GM12878 (cell line): Measurements from ENCODE around the gene ST7. TPM values are rescaled to one million over a fixed set of nuclear protein-coding genes. Genes with fewer than 3 reads are reported as not detected.

Experiments used
- ATAC-seq: fragments of 200-7000 bp; cut with Tn5 transposase; 3 replicates; pipeline ENCODE4 v1.9.1; 2020; ENCODE audit warnings: mild to moderate bottlenecking, moderate library complexity
- BruUV-seq: library from RNA; stranded (reverse); fragments of 400-500 nt; replicated peaks from 2 replicates; lab custom pipeline; 2021; lab: Mats Ljungman, UMichigan
- CTCF ChIA-PET: fragments of 300-600 bp; sonication (Branson Sonifier 250); formaldehyde crosslinking; extraction: SDS; loops from one replicate; lab custom pipeline; 2021; ENCODE audit warnings: inconsistent platforms; lab: Yijun Ruan, JAX
- POLR2A ChIA-PET: fragments of 350-600 bp; formaldehyde crosslinking; extraction: SDS; loops from one replicate; lab custom pipeline; 2021; ENCODE audit warnings: inconsistent platforms; lab: Charles Lee
- RAD21 ChIA-PET: fragments of 300-600 bp; sonication (Branson Sonifier 250); formaldehyde crosslinking; loops from one replicate; lab custom pipeline; 2023; ENCODE audit warnings: antibody characterized with exemption; ENCODE audit not compliant: unreplicated experiment; lab: Charles Lee
- SMC1A ChIA-PET: fragments of 300-600 bp; sonication (Branson Sonifier 250); formaldehyde crosslinking; loops from one replicate; lab custom pipeline; 2023; ENCODE audit not compliant: unreplicated experiment, uncharacterized antibody; lab: Charles Lee
- DNase-seq: peaks from one replicate; pipeline ENCODE4 v3.0.0-alpha.2; 2011; ENCODE audit warnings: low read depth, low spot score
- FAIRE-seq: peaks from 3 replicates; lab custom pipeline; 2011; peaks lifted over from hg19 to GRCh38; lab: Jason Lieb, UNC
- H2AFZ ChIP-seq: 2 replicates; pipeline ENCODE4 v1.6.0; 2011; ENCODE audit warnings: low read depth, low read length, control low read depth; ENCODE audit not compliant: control insufficient read depth
- H3K27ac ChIP-seq: 2 replicates; pipeline ENCODE4 v1.5.1; 2011; ENCODE audit warnings: control low read depth; ENCODE audit not compliant: control insufficient read depth, insufficient read depth
- H3K27me3 ChIP-seq, 2 experiments: replicated peaks in 1 of 2; 2 replicates each; pipeline versions ENCODE4 v1.6.0 to v1.6.1; 2011; ENCODE audit warnings: low read length in 1 of 2; ENCODE audit not compliant: control insufficient read depth in 2 of 2, insufficient read depth in 2 of 2
- H3K36me3 ChIP-seq, 2 experiments: 2 replicates each; pipeline ENCODE4 v1.5.1; 2011; ENCODE audit warnings: low read length in 1 of 2; ENCODE audit not compliant: control insufficient read depth in 2 of 2, insufficient read depth in 2 of 2
- H3K4me1 ChIP-seq: 2 replicates; pipeline ENCODE4 v1.6.1; 2011; ENCODE audit warnings: mild to moderate bottlenecking, low read length, moderate library complexity, mixed read lengths; ENCODE audit not compliant: control insufficient read depth, insufficient read depth
- H3K4me2 ChIP-seq: 2 replicates; pipeline ENCODE4 v1.6.0; 2011; ENCODE audit warnings: control low read depth; ENCODE audit not compliant: control insufficient read depth, insufficient read depth
- H3K4me3 ChIP-seq: fragments of 200-600 bp; sonication (generic); 2 replicates; pipeline ENCODE4 v1.5.1; 2016
- H3K79me2 ChIP-seq: 2 replicates; pipeline ENCODE4 v1.6.0; 2011; ENCODE audit warnings: low read length; ENCODE audit not compliant: control insufficient read depth, insufficient read depth
- H3K9ac ChIP-seq: 2 replicates; pipeline ENCODE4 v1.8.0; 2011; ENCODE audit warnings: low read length, control low read depth, mixed read lengths; ENCODE audit not compliant: control insufficient read depth, insufficient read depth
- H3K9me3 ChIP-seq: replicated peaks from 3 replicates; pipeline ENCODE4 v1.5.1; 2011; ENCODE audit warnings: mild to moderate bottlenecking, low read length; ENCODE audit not compliant: control insufficient read depth, insufficient read depth
- H4K20me1 ChIP-seq: 2 replicates; pipeline ENCODE4 v1.6.0; 2011; ENCODE audit not compliant: control insufficient read depth, insufficient read depth
- CEBPB ChIP-seq, 2 experiments: fragments of 150-350 bp in 1 of 2; IDR thresholded peaks; 2 replicates each; pipeline ENCODE4 v1.6.1; 2012 to 2014; ENCODE audit warnings: low read depth in 2 of 2, low read length in 2 of 2, borderline replicate concordance in 1 of 2, inconsistent platforms in 1 of 2
- CREB1 ChIP-seq: IDR thresholded peaks from 2 replicates; pipeline ENCODE4 v1.6.1; 2012; ENCODE audit warnings: low read depth, mild to moderate bottlenecking, inconsistent platforms
- EP300 ChIP-seq, 2 experiments: fragments of 150-350 bp in 1 of 2; IDR thresholded peaks; 2 replicates each; pipeline ENCODE4 v1.6.1; 2011 to 2012; ENCODE audit warnings: low read depth in 2 of 2, low read length in 2 of 2, borderline replicate concordance in 1 of 2, improper control_type of control experiment in 1 of 2, inconsistent platforms in 1 of 2; ENCODE audit not compliant: control insufficient read depth in 1 of 2
- FOXK2 ChIP-seq: fragments of 450-650 bp; IDR thresholded peaks from 2 replicates; pipeline ENCODE4 v1.6.1; 2017; ENCODE audit warnings: mild to moderate bottlenecking, moderate library complexity
- GABPA ChIP-seq: IDR thresholded peaks from 2 replicates; pipeline ENCODE4 v1.6.1; 2014; ENCODE audit warnings: antibody characterized with exemption, low read depth, mild to moderate bottlenecking, inconsistent platforms
- LARP7 ChIP-seq: fragments of 450-650 bp; IDR thresholded peaks from 2 replicates; pipeline ENCODE4 v1.6.1; 2017; ENCODE audit warnings: mild to moderate bottlenecking
- NR2C2 ChIP-seq: IDR thresholded peaks from 2 replicates; pipeline ENCODE4 v1.6.1; 2011; ENCODE audit warnings: borderline replicate concordance, low read depth; ENCODE audit not compliant: control insufficient read depth, insufficient read length
- NR2F1 ChIP-seq: fragments of 450-650 bp; conservative IDR thresholded peaks from 2 replicates; pipeline ENCODE4 v1.6.1; 2017; ENCODE audit warnings: mild to moderate bottlenecking
- PKNOX1 ChIP-seq: fragments of 450-650 bp; IDR thresholded peaks from 2 replicates; pipeline ENCODE4 v1.6.1; 2016; ENCODE audit warnings: mild to moderate bottlenecking
- POLR2AphosphoS5 ChIP-seq: IDR thresholded peaks from 2 replicates; pipeline ENCODE4 v1.6.1; 2011; ENCODE audit warnings: mild to moderate bottlenecking, low read length, inconsistent platforms
- RAD51 ChIP-seq: fragments of 450-650 bp; IDR thresholded peaks from 2 replicates; pipeline ENCODE4 v1.6.1; 2016; ENCODE audit warnings: moderate library complexity, mild to moderate bottlenecking, inconsistent platforms
- SUZ12 ChIP-seq: fragments of 200-600 bp; sonication (generic); IDR thresholded peaks from one replicate; pipeline ENCODE4 v1.6.1; 2018; ENCODE audit warnings: antibody characterized with exemption, mild to moderate bottlenecking; ENCODE audit not compliant: unreplicated experiment
- ZBED1 ChIP-seq: IDR thresholded peaks from 2 replicates; pipeline ENCODE4 v1.6.1; 2016; ENCODE audit warnings: borderline replicate concordance
- ZNF24 ChIP-seq: fragments of 450-650 bp; IDR thresholded peaks from 2 replicates; pipeline ENCODE4 v1.6.1; 2017; ENCODE audit warnings: antibody characterized with exemption, mild to moderate bottlenecking
- ZSCAN29 ChIP-seq: fragments of 450-650 bp; IDR thresholded peaks from 2 replicates; pipeline ENCODE4 v1.6.1; 2017; ENCODE audit warnings: mild to moderate bottlenecking, moderate library complexity
- WGBS: methylation state at CpG from one replicate; pipeline ENCODE4 v1.1.6; 2016; ENCODE audit warnings: low lambda C conversion rate; ENCODE audit not compliant: insufficient replicate concordance, insufficient coverage; ENCODE audit errors: missing lambda C conversion rate; 5-methylcytosine and 5-hydroxymethylcytosine counted together
- in situ Hi-C: fragments of 300-500 bp; cut with MboI; formaldehyde crosslinking; loops from 9 replicates; pipeline ENCODE4 v1.14.3; 2018; ENCODE audit warnings: mixed read lengths
- intact Hi-C: fragments of 100-400 bp; cut with micrococcal nuclease; formaldehyde crosslinking; loops from one replicate; pipeline ENCODE4 v1.14.2; 2022; ENCODE audit not compliant: unreplicated experiment
- polyA plus RNA-seq, 11 experiments: library from polyadenylated mRNA; depleted of rRNA in 4 of 11; unstranded in 6 of 11; stranded (reverse) in 5 of 11; fragments of >200 nt; fragmentation: Nextera tagmentation in 4 of 11; fragmentation: Illumina TruSeq in 1 of 11; extraction: Ambion mirVana in 4 of 11; extraction: Trizol in 1 of 11; gene quantifications; 1 replicate in 1 of 11; 2 replicates in 10 of 11; pipeline versions ENCODE4 v1.2.1 to v1.2.3, GENCODE V29; 2011 to 2016; ENCODE audit warnings: inconsistent platforms in 2 of 11, missing spikeins in 2 of 11, low read depth in 1 of 11
- total RNA-seq, 4 experiments: library from RNA; depleted of rRNA in 3 of 4; stranded (reverse); fragments of >200 nt in 3 of 4; fragmentation: Illumina TruSeq in 1 of 4; extraction: Trizol in 1 of 4; gene quantifications; 2 replicates each; pipeline versions ENCODE4 v1.2.1 to v1.2.3, GENCODE V29; 2013 to 2021
- TF ChIP-seq, protein P1 (sequence below): fragments of 450-650 bp; IDR thresholded peaks from 2 replicates; pipeline ENCODE4 v1.6.1; 2017; ENCODE audit warnings: mild to moderate bottlenecking, moderate library complexity
- TF ChIP-seq, protein P2 (sequence below): IDR thresholded peaks from 2 replicates; pipeline ENCODE4 v1.6.1; 2011; ENCODE audit warnings: mild to moderate bottlenecking, low read depth, low read length, moderate library complexity; ENCODE audit not compliant: insufficient replicate concordance

The ST7 gene
- total and polyA plus RNA-seq, 10 of the 15 experiments (the other 5 are each of a cell fraction or from before 2014, with no cell fraction given) = 27.7 to 76.4 (median 53.6) TPM

- TF ChIP-seq, protein P1, sequence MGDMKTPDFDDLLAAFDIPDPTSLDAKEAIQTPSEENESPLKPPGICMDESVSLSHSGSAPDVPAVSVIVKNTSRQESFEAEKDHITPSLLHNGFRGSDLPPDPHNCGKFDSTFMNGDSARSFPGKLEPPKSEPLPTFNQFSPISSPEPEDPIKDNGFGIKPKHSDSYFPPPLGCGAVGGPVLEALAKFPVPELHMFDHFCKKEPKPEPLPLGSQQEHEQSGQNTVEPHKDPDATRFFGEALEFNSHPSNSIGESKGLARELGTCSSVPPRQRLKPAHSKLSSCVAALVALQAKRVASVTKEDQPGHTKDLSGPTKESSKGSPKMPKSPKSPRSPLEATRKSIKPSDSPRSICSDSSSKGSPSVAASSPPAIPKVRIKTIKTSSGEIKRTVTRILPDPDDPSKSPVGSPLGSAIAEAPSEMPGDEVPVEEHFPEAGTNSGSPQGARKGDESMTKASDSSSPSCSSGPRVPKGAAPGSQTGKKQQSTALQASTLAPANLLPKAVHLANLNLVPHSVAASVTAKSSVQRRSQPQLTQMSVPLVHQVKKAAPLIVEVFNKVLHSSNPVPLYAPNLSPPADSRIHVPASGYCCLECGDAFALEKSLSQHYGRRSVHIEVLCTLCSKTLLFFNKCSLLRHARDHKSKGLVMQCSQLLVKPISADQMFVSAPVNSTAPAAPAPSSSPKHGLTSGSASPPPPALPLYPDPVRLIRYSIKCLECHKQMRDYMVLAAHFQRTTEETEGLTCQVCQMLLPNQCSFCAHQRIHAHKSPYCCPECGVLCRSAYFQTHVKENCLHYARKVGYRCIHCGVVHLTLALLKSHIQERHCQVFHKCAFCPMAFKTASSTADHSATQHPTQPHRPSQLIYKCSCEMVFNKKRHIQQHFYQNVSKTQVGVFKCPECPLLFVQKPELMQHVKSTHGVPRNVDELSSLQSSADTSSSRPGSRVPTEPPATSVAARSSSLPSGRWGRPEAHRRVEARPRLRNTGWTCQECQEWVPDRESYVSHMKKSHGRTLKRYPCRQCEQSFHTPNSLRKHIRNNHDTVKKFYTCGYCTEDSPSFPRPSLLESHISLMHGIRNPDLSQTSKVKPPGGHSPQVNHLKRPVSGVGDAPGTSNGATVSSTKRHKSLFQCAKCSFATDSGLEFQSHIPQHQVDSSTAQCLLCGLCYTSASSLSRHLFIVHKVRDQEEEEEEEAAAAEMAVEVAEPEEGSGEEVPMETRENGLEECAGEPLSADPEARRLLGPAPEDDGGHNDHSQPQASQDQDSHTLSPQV = no peak
- TF ChIP-seq NR2F1 = no peak
Measured at GRCh38 chr7:116968631-116969030, 15.3 kb downstream of the ST7 start (continued).

- DNase-seq (no peak), FAIRE-seq (no peak), ATAC-seq (no peak)
- Histone ChIP-seq H4K20me1 (no peaks in the 10 kb centered on the region), H3K36me3 (peaks cover 0 to 2% of the 10 kb centered on the region in 2 experiments; a peak in 1 of 4 replicates), H3K27me3 (no peaks in the 10 kb centered on the region), H3K4me3 (no peak overlapping the region), H2AFZ (no peak overlapping the region), H3K27ac (peak overlapping the region; percentile 8; the same call in 1 of the 2 replicates), H3K4me1 (peaks cover 21% of the 10 kb centered on the region), H3K9me3 (peaks cover 2% of the 10 kb centered on the region; the same call in 2 of the 3 replicates), H3K79me2 (peaks cover 64% of the 10 kb centered on the region), H3K9ac (no peak overlapping the region), H3K4me2 (no peak overlapping the region)
- CTCF ChIA-PET = interaction anchor here (0.9 to 4.2 kb wide), 10 partner anchors 10 to 164 kb away, joined by 3 to 52 read pairs (median 8); no protein-coding TSS in a partner anchor
- intact Hi-C loops = no loop called here
- SMC1A ChIA-PET = interaction anchor here (1.0 to 5.3 kb wide), 9 partner anchors 11 to 156 kb away, joined by 3 to 64 read pairs (median 16); partner anchors contain the start of gene ST7
- 96% methylated on average over 3 of the region's 3 CpGs for WGBS
- POLR2A ChIA-PET = interaction anchor here (1.0 to 6.1 kb wide), 6 partner anchors 11 to 156 kb away, joined by 3 to 49 read pairs (median 10); partner anchors contain the start of gene ST7
- in situ Hi-C loops = no loop called here
- no TSS peak for BruUV-seq
- RAD21 ChIA-PET = interaction anchor here (1.0 to 4.0 kb wide), 7 partner anchors 11 to 147 kb away, joined by 3 to 21 read pairs (median 7); partner anchors contain the start of gene ST7
- no peak for TF ChIP-seq PKNOX1
- TF ChIP-seq FOXK2 = no peak
- no peak for TF ChIP-seq ZNF24
- TF ChIP-seq ZBED1 = no peak
- no peak for TF ChIP-seq NR2C2
- TF ChIP-seq EP300 (IDR thresholded peaks at IDR 0.05; ENCODE audit: borderline replicate concordance in 1 of 2, control insufficient read depth in 1 of 2, low read depth in 2 of 2, low read length in 2 of 2) = no peak
- no peak for TF ChIP-seq CREB1
- TF ChIP-seq ZSCAN29 = no peak
- no peak for TF ChIP-seq POLR2AphosphoS5
- TF ChIP-seq CEBPB (IDR thresholded peaks at IDR 0.05; ENCODE audit: borderline replicate concordance in 1 of 2, low read depth in 2 of 2, low read length in 2 of 2) = no peak
- TF ChIP-seq, protein P2, sequence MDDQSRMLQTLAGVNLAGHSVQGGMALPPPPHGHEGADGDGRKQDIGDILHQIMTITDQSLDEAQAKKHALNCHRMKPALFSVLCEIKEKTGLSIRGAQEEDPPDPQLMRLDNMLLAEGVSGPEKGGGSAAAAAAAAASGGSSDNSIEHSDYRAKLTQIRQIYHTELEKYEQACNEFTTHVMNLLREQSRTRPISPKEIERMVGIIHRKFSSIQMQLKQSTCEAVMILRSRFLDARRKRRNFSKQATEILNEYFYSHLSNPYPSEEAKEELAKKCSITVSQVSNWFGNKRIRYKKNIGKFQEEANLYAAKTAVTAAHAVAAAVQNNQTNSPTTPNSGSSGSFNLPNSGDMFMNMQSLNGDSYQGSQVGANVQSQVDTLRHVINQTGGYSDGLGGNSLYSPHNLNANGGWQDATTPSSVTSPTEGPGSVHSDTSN = no peak
- no peak for TF ChIP-seq GABPA
- TF ChIP-seq LARP7 = no peak
- no peak for TF ChIP-seq NR2F1
- no peak for TF ChIP-seq SUZ12
- TF ChIP-seq RAD51 = no peak
Measured at GRCh38 chr7:116969371-116969902, 16.1 kb downstream of the ST7 start.
